ENCODE data around the gene CYREN. TPM values are rescaled to one million over a fixed set of nuclear protein-coding genes. Genes with fewer than 3 reads are reported as not detected.
A peak's percentile ranks its signal among the peaks of the same experiment; 100 is the strongest.

CYREN gene
- total and polyA plus RNA-seq, 9 of the 15 experiments (the other 6 are each of a cell fraction or from before 2014, with no cell fraction given), result 13.9 to 108 (median 88.8) TPM

- TF ChIP-seq ZBTB26 (CRISPR knock-in tag; IDR thresholded peaks at IDR 0.05) (no peak), ZNF830 (CRISPR knock-in tag; IDR thresholded peaks at IDR 0.05) (no peak), JUND (IDR thresholded peaks at IDR 0.05; ENCODE audit: borderline replicate concordance, low read depth, low read length) (peak; percentile 60; the same call in 1 of the 2 replicates), JUND (tag; IDR thresholded peaks at IDR 0.05; ENCODE audit: borderline replicate concordance, low read depth, low read length) (peak; percentile 25; the same call in 1 of the 3 replicates), CBX5 (IDR thresholded peaks at IDR 0.05; ENCODE audit: borderline replicate concordance, low read depth) (no peak), MTA1 (IDR thresholded peaks at IDR 0.05; ENCODE audit: borderline replicate concordance) (no peak), ZNF407 (IDR thresholded peaks at IDR 0.05; ENCODE audit: low read depth) (no peak), FOS (IDR thresholded peaks at IDR 0.05; ENCODE audit: extremely low read depth, insufficient read length) (no peak), SETDB1 (IDR thresholded peaks at IDR 0.05; ENCODE audit: low read length) (peak; percentile 80), ARID1B (IDR thresholded peaks at IDR 0.05) (peak; percentile 38; the same call in 1 of the 2 replicates), ERF (CRISPR knock-in tag; IDR thresholded peaks at IDR 0.05) (no peak), SRSF9 (IDR thresholded peaks at IDR 0.05; ENCODE audit: borderline replicate concordance, low read depth, low read length) (no peak), THRB (CRISPR knock-in tag; conservative IDR thresholded peaks at IDR 0.05) (no peak), ELK1 (CRISPR knock-in tag; IDR thresholded peaks at IDR 0.05) (no peak), GTF2B (IDR thresholded peaks at IDR 0.05; ENCODE audit: extremely low read depth, insufficient read length) (no peak)
Observed at GRCh38 chr7:135184254-135184841, 13.8 kb upstream of the CYREN start (continued).
